GM12892 (cell line): ENCODE results near the gene TMPRSS9.
A peak's percentile ranks its signal among the peaks of the same experiment; 100 is the strongest.
"Not testable (repeated sequence)": the region's sequence is repeated elsewhere in the genome, so short reads cannot be mapped to it uniquely, and the experiment has no call there.

Experiments
- DNase-seq: peaks from one replicate; pipeline ENCODE4 v3.0.0; 2011; ENCODE audit not compliant: insufficient read length
- FAIRE-seq: peaks from 2 replicates; lab custom pipeline; 2011; peaks lifted over from hg19 to GRCh38; lab: Jason Lieb, UNC
- POLR2A ChIP-seq: IDR thresholded peaks from 2 replicates; pipeline ENCODE4 v1.6.1; 2011; ENCODE audit warnings: low read depth, low read length, control low read depth
- POLR2AphosphoS5 ChIP-seq: IDR thresholded peaks from 2 replicates; pipeline ENCODE4 v1.6.1; 2011; ENCODE audit warnings: low read depth, low read length, control low read depth
- TAF1 ChIP-seq: IDR thresholded peaks from 2 replicates; pipeline ENCODE4 v1.6.1; 2011; ENCODE audit warnings: low read depth, mild to moderate bottlenecking, control low read depth, low read length, borderline replicate concordance

Gene TMPRSS9

GRCh38 chr19:2394442-2395292 is 34.6 kb downstream of the TMPRSS9 start:
- peak; percentile 78 for FAIRE-seq
- TF ChIP-seq POLR2A, result no peak
- TF ChIP-seq TAF1, result 0 out of 2 replicates have a peak, but pooled peaks have one; percentile 22
- DNase-seq, result peak; percentile 59

DNA sequence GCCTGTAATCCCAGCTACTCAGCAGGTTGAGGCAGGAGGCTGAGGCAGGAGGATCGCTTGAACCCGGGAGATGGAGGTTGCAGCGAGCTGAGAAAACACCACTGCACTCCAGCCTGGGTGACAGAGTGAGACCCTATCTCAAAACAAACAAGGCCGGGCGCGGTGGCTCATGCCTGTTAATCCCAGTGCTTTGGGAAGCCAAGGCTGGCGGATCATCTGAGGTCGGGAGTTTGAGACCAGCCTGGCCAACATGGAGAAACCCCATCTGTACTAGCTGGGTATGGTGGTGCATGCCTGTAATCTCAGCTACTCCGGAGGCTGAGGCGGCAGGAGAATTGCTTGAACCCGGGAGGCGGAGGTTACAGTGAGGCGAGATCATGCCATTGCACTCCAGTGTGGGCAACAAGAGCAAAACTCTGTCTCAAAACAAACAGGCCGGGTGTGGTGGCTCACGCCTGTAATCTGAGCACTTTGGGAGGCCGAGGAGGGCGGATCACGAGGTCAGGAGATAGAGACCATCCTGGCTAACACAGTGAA is 35.3 kb downstream of the TMPRSS9 start:
- not testable (repeated sequence) for DNase-seq, FAIRE-seq

- DNase-seq, FAIRE-seq: not testable (repeated sequence)
Observed at GRCh38 chr19:2397173-2397572, 37.1 kb downstream of the TMPRSS9 start.

DNA sequence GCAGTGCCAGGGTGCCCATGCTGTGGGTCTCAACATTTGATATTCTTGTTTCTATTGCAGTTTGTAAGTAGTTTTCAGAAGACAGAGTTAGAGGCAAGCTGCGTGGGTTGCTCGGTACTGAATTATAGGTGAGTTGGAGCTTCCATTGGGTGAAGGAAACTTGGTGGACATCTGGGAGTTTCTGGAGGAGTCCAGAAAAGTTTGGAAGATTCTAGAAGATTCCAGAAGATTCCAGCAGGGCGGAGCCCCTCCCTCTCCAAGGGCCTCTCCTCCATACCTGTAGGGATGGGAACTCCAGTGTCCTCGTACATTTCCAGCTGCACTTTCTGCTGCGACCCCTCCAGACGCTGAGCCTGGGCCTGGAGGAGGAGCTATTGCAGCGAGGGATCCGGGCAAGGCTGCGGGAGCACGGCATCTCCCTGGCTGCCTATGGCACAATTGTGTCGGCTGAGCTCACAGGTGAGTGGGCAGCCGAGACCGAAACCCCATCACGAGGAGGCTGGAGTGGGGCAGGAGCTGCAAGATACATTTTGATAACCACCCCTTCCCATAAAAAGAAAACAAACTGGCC is 38.8 kb downstream of the TMPRSS9 start:
- no peak for FAIRE-seq

DNA sequence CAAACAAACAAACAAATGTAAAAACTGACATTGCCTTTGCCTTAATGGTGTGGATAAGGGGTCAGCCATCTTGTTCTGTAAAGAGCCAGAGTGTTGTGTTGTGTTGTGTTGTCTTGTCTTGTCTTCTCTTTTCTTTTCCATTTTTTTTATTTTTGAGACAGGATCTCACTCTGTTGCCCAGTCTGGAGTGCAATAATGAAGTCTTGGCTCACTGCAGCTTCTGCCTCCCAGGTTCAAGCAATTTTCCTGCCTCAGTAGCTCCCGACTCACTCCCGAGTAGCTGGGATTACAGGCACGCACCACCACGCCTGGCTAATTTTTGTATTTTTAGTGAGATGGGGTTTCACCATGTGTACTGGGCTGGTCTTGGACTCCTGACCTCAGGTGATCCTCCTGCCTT is 39.5 kb downstream of the TMPRSS9 start:
- FAIRE-seq, result no peak
- TF ChIP-seq POLR2AphosphoS5, result no peak
- TF ChIP-seq POLR2A, result no peak
- TF ChIP-seq TAF1, result no peak
- no peak for DNase-seq

More for the DNA sequence above, 38.8 kb downstream of the TMPRSS9 start:
- no peak for DNase-seq
- TF ChIP-seq TAF1, result no peak
- TF ChIP-seq POLR2A, result no peak
- no peak for TF ChIP-seq POLR2AphosphoS5

DNA sequence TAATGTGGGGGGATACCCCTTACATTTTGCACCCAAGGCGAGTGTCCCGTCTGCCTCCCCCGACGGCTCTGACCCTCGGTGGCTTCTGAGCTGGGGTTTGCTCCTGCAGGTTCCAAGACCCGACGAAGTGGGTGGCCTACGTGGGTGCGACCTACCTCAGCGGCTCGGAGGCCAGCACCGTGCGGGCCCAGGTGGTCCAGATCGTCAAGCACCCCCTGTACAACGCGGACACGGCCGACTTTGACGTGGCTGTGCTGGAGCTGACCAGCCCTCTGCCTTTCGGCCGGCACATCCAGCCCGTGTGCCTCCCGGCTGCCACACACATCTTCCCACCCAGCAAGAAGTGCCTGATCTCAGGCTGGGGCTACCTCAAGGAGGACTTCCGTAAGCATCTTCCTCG is 48.2 kb downstream of the TMPRSS9 start:
- DNase-seq (no peak), FAIRE-seq (no peak)
- no peak for TF ChIP-seq POLR2AphosphoS5
- no peak for TF ChIP-seq TAF1
- TF ChIP-seq POLR2A, result no peak

DNA sequence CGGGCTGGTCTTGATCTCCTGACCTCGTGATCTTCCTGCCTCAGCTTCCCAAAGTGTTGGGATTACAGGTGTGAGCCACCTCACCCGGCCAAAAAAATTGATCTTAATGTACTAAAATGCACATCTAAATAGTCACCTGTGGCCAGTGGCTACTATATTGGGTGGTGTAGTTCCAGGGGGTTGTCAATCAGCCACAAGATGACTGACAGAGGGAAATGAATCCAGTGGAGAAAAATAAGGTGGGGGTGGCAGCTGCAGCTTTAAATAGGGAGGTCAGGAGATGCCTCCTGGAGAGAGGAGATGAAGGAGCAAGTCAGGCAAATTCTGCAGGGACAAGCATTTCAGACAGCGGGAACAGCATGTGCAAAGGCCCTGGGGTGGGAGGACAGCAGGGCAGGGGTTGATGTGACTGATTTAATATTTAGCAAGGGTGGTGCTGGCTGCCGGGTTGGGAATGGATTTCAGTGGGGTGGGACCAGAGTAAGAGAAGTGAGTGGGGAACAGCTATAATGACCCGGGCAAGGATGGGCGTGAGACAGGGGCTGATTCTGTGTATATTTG is 49.4 kb downstream of the TMPRSS9 start:
- no peak for TF ChIP-seq POLR2AphosphoS5
- FAIRE-seq (no peak), DNase-seq (no peak)

DNA sequence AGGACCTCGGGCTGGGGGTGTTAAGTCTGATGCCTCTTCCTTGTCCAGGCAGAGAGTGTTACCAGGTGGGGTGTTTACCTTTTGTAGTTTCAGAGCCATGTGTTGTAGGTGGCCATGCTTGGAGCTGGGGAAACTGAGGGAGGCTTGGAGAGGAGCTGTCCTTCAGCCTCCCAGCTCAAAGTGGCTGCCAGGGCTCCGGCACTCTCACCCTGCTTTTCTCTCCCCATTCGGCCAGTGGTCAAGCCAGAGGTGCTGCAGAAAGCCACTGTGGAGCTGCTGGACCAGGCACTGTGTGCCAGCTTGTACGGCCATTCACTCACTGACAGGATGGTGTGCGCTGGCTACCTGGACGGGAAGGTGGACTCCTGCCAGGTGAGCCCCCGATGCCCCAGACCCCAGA is 50.0 kb downstream of the TMPRSS9 start:
- TF ChIP-seq POLR2A, result no peak
- no peak for TF ChIP-seq POLR2AphosphoS5
- no peak for TF ChIP-seq TAF1
- DNase-seq, result no peak
- FAIRE-seq, result no peak

GRCh38 chr19:2411709-2412108 is 51.6 kb downstream of the TMPRSS9 start:
- no peak for TF ChIP-seq POLR2AphosphoS5
- no peak for TF ChIP-seq POLR2A
- TF ChIP-seq TAF1, result no peak
- no peak for DNase-seq
- FAIRE-seq, result no peak

GRCh38 chr19:2412449-2412848 is 52.4 kb downstream of the TMPRSS9 start:
- TF ChIP-seq POLR2A, result no peak
- no peak for TF ChIP-seq TAF1
- no peak for TF ChIP-seq POLR2AphosphoS5
- DNase-seq (no peak), FAIRE-seq (no peak)

GRCh38 chr19:2413159-2413558 is 53.1 kb downstream of the TMPRSS9 start:
- DNase-seq, result no peak
- TF ChIP-seq POLR2AphosphoS5, result no peak
- TF ChIP-seq POLR2A, result no peak
- no peak for FAIRE-seq

- DNase-seq (no peak), FAIRE-seq (no peak)
- TF ChIP-seq POLR2AphosphoS5, result peak; percentile 13; the same call in 1 of the 2 replicates
- TF ChIP-seq TAF1, result no peak
Observed at GRCh38 chr19:2413629-2414028, 53.6 kb downstream of the TMPRSS9 start.
